ENCODE data around the gene FMN1. TPM values are rescaled to one million over a fixed set of nuclear protein-coding genes. Genes with fewer than 3 reads are reported as not detected.

The FMN1 gene
- total and polyA plus RNA-seq, 2 experiments from 2014 or later = 0.93 to 2.2 TPM

GRCh38 chr15:32908135-32908801, 286.2 kb downstream of the FMN1 start:
- Histone ChIP-seq H3K27ac (no peak overlapping the region), H3K27me3 (replicated peaks; ENCODE audit: insufficient read depth) (no peaks in the 10 kb centered on the region), H3F3A (ENCODE audit: insufficient read depth) (no peaks in the 10 kb centered on the region), H3K36me3 (ENCODE audit: low read depth) (no peaks in the 10 kb centered on the region), H3K9me3 (ENCODE audit: low read depth) (no peaks in the 10 kb centered on the region), H3K9me2 (ENCODE audit: insufficient read depth) (no peaks in the 10 kb centered on the region), H2AFZ (no peak overlapping the region), H3K4me3 (no peak overlapping the region), H3K4me1 (ENCODE audit: insufficient read depth) (peaks cover 18% of the 10 kb centered on the region), H4K20me1 (ENCODE audit: insufficient read depth) (no peaks in the 10 kb centered on the region), H3K9ac (no peak overlapping the region), H3K79me2 (ENCODE audit: insufficient read depth) (no peaks in the 10 kb centered on the region), H3K4me2 (ENCODE audit: unreplicated experiment) (no peak overlapping the region)
- no peak for DNase-seq
- in situ Hi-C loops (cut with MboI) = no loop called here
- 91 to 97% methylated on average over 5 of the region's 5 CpGs for WGBS, 2 experiments (ENCODE audit: low coverage in 1 of 2, low lambda C conversion rate in 2 of 2, missing lambda C conversion rate in 2 of 2)
- no peak for TF ChIP-seq EZH2 (IDR thresholded peaks at IDR 0.05; ENCODE audit: insufficient read depth, poor library complexity, severe bottlenecking)
- TF ChIP-seq EZH2phosphoT487 (IDR thresholded peaks at IDR 0.05; ENCODE audit: insufficient read depth, low read depth) = no peak

DNA sequence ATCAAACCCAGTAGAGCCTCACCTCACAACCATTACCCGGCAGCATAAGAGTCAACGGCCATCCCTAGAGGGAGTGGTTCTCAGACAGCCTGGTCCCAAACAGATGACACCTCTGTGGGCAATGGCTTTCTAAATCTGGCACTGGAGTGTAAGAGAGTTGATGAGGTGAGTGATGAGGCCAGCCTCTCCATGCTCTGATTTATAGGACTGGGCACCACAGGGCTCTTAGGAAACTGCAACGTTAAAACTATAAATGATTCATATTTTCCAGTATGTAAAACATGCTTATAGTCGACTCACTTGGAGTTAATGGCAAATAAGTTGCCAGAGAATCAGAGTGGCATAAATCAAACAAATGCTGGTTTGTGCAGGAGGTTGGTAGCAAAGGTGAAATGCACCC, 289.0 kb downstream of the FMN1 start:
- DNase-seq = peak; percentile 59
- peaks cover 23% of the 10 kb centered on the region for H3K4me1 ChIP-seq (ENCODE audit: insufficient read depth)
- no peaks in the 10 kb centered on the region for H3F3A ChIP-seq (ENCODE audit: insufficient read depth)
- in situ Hi-C loops (cut with MboI) = no loop called here
- H3K27ac ChIP-seq = no peak overlapping the region
- no peaks in the 10 kb centered on the region for H3K27me3 ChIP-seq (replicated peaks; ENCODE audit: insufficient read depth)
- H3K9me2 ChIP-seq (ENCODE audit: insufficient read depth) = no peaks in the 10 kb centered on the region
- H3K9ac ChIP-seq = no peak overlapping the region
- no peak for TF ChIP-seq EZH2phosphoT487 (IDR thresholded peaks at IDR 0.05; ENCODE audit: insufficient read depth, low read depth)
- TF ChIP-seq EZH2 (IDR thresholded peaks at IDR 0.05; ENCODE audit: insufficient read depth, poor library complexity, severe bottlenecking) = no peak
- H3K4me3 ChIP-seq = no peak overlapping the region
- no peak overlapping the region for H2AFZ ChIP-seq
- H3K9me3 ChIP-seq (ENCODE audit: low read depth) = no peaks in the 10 kb centered on the region
- no peaks in the 10 kb centered on the region for H3K36me3 ChIP-seq (ENCODE audit: low read depth)
- H3K4me2 ChIP-seq (ENCODE audit: unreplicated experiment) = no peak overlapping the region
- 36 to 41% methylated on average over 4 of the region's 4 CpGs for WGBS, 2 experiments (ENCODE audit: low coverage in 1 of 2, low lambda C conversion rate in 2 of 2, missing lambda C conversion rate in 2 of 2)
- no peaks in the 10 kb centered on the region for H4K20me1 ChIP-seq (ENCODE audit: insufficient read depth)
- no peaks in the 10 kb centered on the region for H3K79me2 ChIP-seq (ENCODE audit: insufficient read depth)

DNA sequence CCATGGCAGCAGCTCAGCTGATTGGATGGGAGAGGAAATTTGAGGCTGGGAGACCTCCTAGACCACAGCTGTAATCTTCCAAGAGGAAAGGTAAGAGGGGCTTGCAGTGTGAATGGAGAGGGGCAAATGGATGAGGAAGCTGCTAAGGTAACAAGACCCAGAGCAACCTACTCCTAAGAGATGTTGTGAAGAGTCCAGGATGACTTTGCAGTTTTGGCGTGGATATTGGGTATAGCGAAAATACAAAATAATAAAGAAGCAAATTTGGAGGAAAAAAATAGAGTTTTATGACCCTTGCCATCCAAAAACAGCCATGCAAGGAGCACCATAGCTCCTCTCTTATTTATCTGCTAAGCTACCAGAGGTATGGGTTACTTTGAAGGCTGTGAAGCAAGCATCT, 290.1 kb downstream of the FMN1 start:
- in situ Hi-C loops (cut with MboI) = no loop called here
- H3K9me3 ChIP-seq (ENCODE audit: low read depth) = no peaks in the 10 kb centered on the region
- TF ChIP-seq EZH2 (IDR thresholded peaks at IDR 0.05; ENCODE audit: insufficient read depth, poor library complexity, severe bottlenecking) (no peak), EZH2phosphoT487 (IDR thresholded peaks at IDR 0.05; ENCODE audit: insufficient read depth, low read depth) (no peak)
- H3K4me3 ChIP-seq = no peak overlapping the region
- no peaks in the 10 kb centered on the region for H3K79me2 ChIP-seq (ENCODE audit: insufficient read depth)
- H4K20me1 ChIP-seq (ENCODE audit: insufficient read depth) = no peaks in the 10 kb centered on the region
- no peaks in the 10 kb centered on the region for H3K9me2 ChIP-seq (ENCODE audit: insufficient read depth)
- H3F3A ChIP-seq (ENCODE audit: insufficient read depth) = no peaks in the 10 kb centered on the region
- H3K4me1 ChIP-seq (ENCODE audit: insufficient read depth) = peaks cover 17% of the 10 kb centered on the region
- no peaks in the 10 kb centered on the region for H3K36me3 ChIP-seq (ENCODE audit: low read depth)
- H3K4me2 ChIP-seq (ENCODE audit: unreplicated experiment) = no peak overlapping the region
- no peaks in the 10 kb centered on the region for H3K27me3 ChIP-seq (replicated peaks; ENCODE audit: insufficient read depth)
- H3K27ac ChIP-seq = no peak overlapping the region
- 95 to 100% methylated on average over 2 of the region's 2 CpGs for WGBS, 2 experiments (ENCODE audit: low coverage in 1 of 2, low lambda C conversion rate in 2 of 2, missing lambda C conversion rate in 2 of 2)
- no peak for DNase-seq
- no peak overlapping the region for H3K9ac ChIP-seq
- no peak overlapping the region for H2AFZ ChIP-seq

DNA sequence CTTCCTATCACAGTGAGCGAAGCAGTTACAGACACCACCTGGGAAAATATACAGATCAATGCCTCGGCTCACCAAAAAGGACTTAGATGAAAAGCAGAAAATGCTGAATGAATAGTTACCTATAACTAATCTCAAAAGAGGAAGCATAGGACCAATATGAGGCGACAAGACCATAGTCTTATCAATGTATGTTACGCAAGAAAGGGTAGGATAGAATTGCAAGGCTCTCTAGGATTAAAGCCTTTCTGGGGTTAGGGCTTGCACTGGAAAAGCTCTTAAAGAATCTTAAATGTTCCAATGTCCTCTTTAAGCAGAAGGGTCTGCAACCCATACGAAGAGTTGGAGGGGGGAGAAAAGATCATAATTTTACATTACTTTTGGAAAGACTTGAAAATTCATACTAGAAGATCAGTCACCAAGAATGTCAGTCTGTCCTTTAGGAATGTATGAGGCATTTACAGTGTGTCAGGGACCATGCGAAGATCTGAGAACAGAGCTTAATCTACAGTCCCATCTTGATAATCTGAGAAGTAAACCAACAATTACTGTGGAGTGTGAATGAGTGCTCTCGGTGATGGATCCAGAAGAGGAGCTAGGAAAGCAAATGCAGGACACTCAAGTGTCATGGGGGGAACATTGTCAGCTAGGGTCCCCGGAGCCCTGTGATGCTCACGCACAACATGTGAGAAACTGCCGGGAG, 290.8 kb downstream of the FMN1 start:
- TF ChIP-seq EZH2phosphoT487 (IDR thresholded peaks at IDR 0.05; ENCODE audit: insufficient read depth, low read depth) = no peak
- TF ChIP-seq EZH2 (IDR thresholded peaks at IDR 0.05; ENCODE audit: insufficient read depth, poor library complexity, severe bottlenecking) = no peak
- in situ Hi-C loops (cut with MboI) = no loop called here
- Histone ChIP-seq H3K4me2 (ENCODE audit: unreplicated experiment) (no peak overlapping the region), H3K9me3 (ENCODE audit: low read depth) (no peaks in the 10 kb centered on the region), H3K4me3 (no peak overlapping the region), H3K27ac (no peak overlapping the region), H3K79me2 (ENCODE audit: insufficient read depth) (no peaks in the 10 kb centered on the region), H3K27me3 (replicated peaks; ENCODE audit: insufficient read depth) (no peaks in the 10 kb centered on the region), H3K9ac (no peak overlapping the region), H2AFZ (no peak overlapping the region), H3K9me2 (ENCODE audit: insufficient read depth) (no peaks in the 10 kb centered on the region), H3F3A (ENCODE audit: insufficient read depth) (no peaks in the 10 kb centered on the region), H3K36me3 (ENCODE audit: low read depth) (no peaks in the 10 kb centered on the region), H4K20me1 (ENCODE audit: insufficient read depth) (no peaks in the 10 kb centered on the region), H3K4me1 (ENCODE audit: insufficient read depth) (peaks cover 9% of the 10 kb centered on the region)
- 96 to 97% methylated on average over 10 of the region's 10 CpGs for WGBS, 2 experiments (ENCODE audit: low coverage in 1 of 2, low lambda C conversion rate in 2 of 2, missing lambda C conversion rate in 2 of 2)
- DNase-seq = no peak
